Mucosa of gallbladder (tissue), 1 donor: ENCODE results near the gene SLC26A1. TPM values are rescaled to one million over a fixed set of nuclear protein-coding genes. Genes with fewer than 3 reads are reported as not detected.
A peak's percentile ranks its signal among the peaks of the same experiment; 100 is the strongest.

Experiments
- DNase-seq: peaks from one replicate; pipeline ENCODE4 v3.0.0-alpha.2; 2020; ENCODE audit warnings: low spot score
- total RNA-seq: library from RNA; stranded (reverse); gene quantifications from one replicate; pipeline ENCODE4 v1.2.1, GENCODE V29; 2021
- donor health status: DM: no; HTN: no; CAD: no.

Gene SLC26A1
- total RNA-seq, result 4.3 TPM

- DNase-seq, result peak; percentile 38
Measured at GRCh38 chr4:993111-994029, at the start of gene SLC26A1. Gene SLC26A1 (minus strand): TSS chr4:993404. CDS start chr4:991703, 1,701 bp downstream.

GRCh38 chr4:1042352-1043055, 49.3 kb upstream of the SLC26A1 start:
- DNase-seq, result no peak

GRCh38 chr4:1041936-1042330, 48.7 kb upstream of the SLC26A1 start:
- no peak for DNase-seq

GRCh38 chr4:1041147-1041935, 48.1 kb upstream of the SLC26A1 start:
- DNase-seq, result peak; percentile 29

GRCh38 chr4:1040344-1041146, 47.3 kb upstream of the SLC26A1 start:
- no peak for DNase-seq

- peak; percentile 44 for DNase-seq
Measured at GRCh38 chr4:1039493-1040343, 46.5 kb upstream of the SLC26A1 start.

- no peak for DNase-seq
Measured at GRCh38 chr4:1038948-1039492, 45.8 kb upstream of the SLC26A1 start.

- no peak for DNase-seq
Measured at GRCh38 chr4:1036976-1037810, 44.0 kb upstream of the SLC26A1 start.

- no peak for DNase-seq
Measured at GRCh38 chr4:1036095-1036494, 42.9 kb upstream of the SLC26A1 start.

- no peak for DNase-seq
Measured at GRCh38 chr4:1035510-1035909, 42.3 kb upstream of the SLC26A1 start.

- DNase-seq, result no peak
Measured at GRCh38 chr4:1033840-1034551, 40.8 kb upstream of the SLC26A1 start.

- no peak for DNase-seq
Measured at GRCh38 chr4:1032861-1033260, 39.7 kb upstream of the SLC26A1 start.

GRCh38 chr4:1031956-1032795, 39.0 kb upstream of the SLC26A1 start:
- DNase-seq, result no peak

- no peak for DNase-seq
Measured at GRCh38 chr4:1031346-1031745, 38.1 kb upstream of the SLC26A1 start.

- DNase-seq, result no peak
Measured at GRCh38 chr4:1030559-1030958, 37.4 kb upstream of the SLC26A1 start.

- DNase-seq, result no peak
Measured at GRCh38 chr4:1030031-1030430, 36.8 kb upstream of the SLC26A1 start.

- no peak for DNase-seq
Measured at GRCh38 chr4:1029529-1029928, 36.3 kb upstream of the SLC26A1 start.
